OCI-LY3 (cell line): ENCODE measurements around the gene HCLS1.

Source experiments
- H2AFZ ChIP-seq: fragments of 200-600, 300-600 bp; shearing (Covaris generic); 2 replicates; pipeline ENCODE4 v1.6.0; 2014; ENCODE audit warnings: antibody characterized with exemption, low read depth, low read length
- H3K27ac ChIP-seq: fragments of 200-600, 300-600 bp; sonication (generic); 2 replicates; pipeline ENCODE4 v1.5.1; 2014; ENCODE audit warnings: mild to moderate bottlenecking, low read length, moderate library complexity, mixed read lengths
- H3K27me3 ChIP-seq: fragments of 200-600, 300-600 bp; sonication (generic); 2 replicates; pipeline ENCODE4 v1.6.1; 2014; ENCODE audit warnings: low read depth, low read length, mixed read lengths
- H3K36me3 ChIP-seq: fragments of 200-600, 300-600 bp; sonication (generic); replicated peaks from 2 replicates; pipeline ENCODE3; 2014; ENCODE audit warnings: low read depth, low read length, mixed read lengths
- H3K4me1 ChIP-seq: fragments of 300-600, 200-600 bp; sonication (generic); 2 replicates; pipeline ENCODE4 v1.6.1; 2014; ENCODE audit warnings: low read length, mixed read lengths
- H3K4me2 ChIP-seq: fragments of 200-600, 300-600 bp; sonication (generic); 2 replicates; pipeline ENCODE4 v1.6.1; 2014; ENCODE audit warnings: low read length, mixed read lengths
- H3K4me3 ChIP-seq: fragments of 300-600, 200-600 bp; sonication (generic); 2 replicates; pipeline ENCODE4 v1.5.1; 2014; ENCODE audit warnings: antibody characterized with exemption, mild to moderate bottlenecking, low read length, moderate library complexity
- H3K79me2 ChIP-seq: fragments of 300-600, 200-600 bp; shearing (Covaris generic); 2 replicates; pipeline ENCODE4 v1.6.1; 2014; ENCODE audit warnings: mild to moderate bottlenecking, low read length, mixed read lengths
- H3K9ac ChIP-seq: fragments of 300-600, 200-600 bp; shearing (Covaris generic); 2 replicates; pipeline ENCODE4 v1.6.0; 2014; ENCODE audit warnings: mild to moderate bottlenecking, low read length, moderate library complexity
- H3K9me3 ChIP-seq: fragments of 200-600, 300-600 bp; shearing (Covaris generic); 2 replicates; pipeline ENCODE4 v1.6.1; 2014; ENCODE audit warnings: low read length, mixed read lengths; ENCODE audit not compliant: insufficient read depth
- H4K20me1 ChIP-seq: fragments of 200-600, 300-600 bp; sonication (generic); 2 replicates; pipeline ENCODE4 v1.6.1; 2016; ENCODE audit warnings: low read length, mixed read lengths; ENCODE audit not compliant: insufficient read depth
- CTCF ChIP-seq: fragments of 200-600, 300-600 bp; sonication (generic); IDR thresholded peaks from 2 replicates; pipeline ENCODE4 v1.5.1; 2014; ENCODE audit warnings: antibody characterized with exemption, low read length, low read depth
- EZH2phosphoT487 ChIP-seq: fragments of 200-600 bp; shearing (Covaris generic); IDR thresholded peaks from 2 replicates; pipeline ENCODE4 v1.6.1; 2018; ENCODE audit warnings: antibody characterized with exemption, mixed run types, low read depth

Gene HCLS1

GRCh38 chr3:121658716-121659435 is 1.8 kb downstream of the HCLS1 start:
- H3K9me3 ChIP-seq, result no peaks in the 10 kb centered on the region
- peak overlapping the region; percentile 89 for H3K4me3 ChIP-seq
- peak overlapping the region; percentile 79 for H3K4me2 ChIP-seq
- no peaks in the 10 kb centered on the region for H4K20me1 ChIP-seq
- H3K4me1 ChIP-seq, result peaks cover 33% of the 10 kb centered on the region
- H3K27ac ChIP-seq, result no peak overlapping the region
- no peaks in the 10 kb centered on the region for H3K27me3 ChIP-seq
- H3K36me3 ChIP-seq, result peaks cover 48% of the 10 kb centered on the region
- TF ChIP-seq CTCF (no peak), EZH2phosphoT487 (no peak)
- H2AFZ ChIP-seq, result no peak overlapping the region
- H3K79me2 ChIP-seq, result peaks cover 41% of the 10 kb centered on the region
- H3K9ac ChIP-seq, result no peak overlapping the region

GRCh38 chr3:121654493-121655385 is 6.0 kb downstream of the HCLS1 start:
- peak overlapping the region; percentile 79 for H3K27ac ChIP-seq
- peaks cover 8% of the 10 kb centered on the region; the same call in 1 of the 2 replicates for H4K20me1 ChIP-seq
- peak overlapping the region; percentile 67 for H3K4me2 ChIP-seq
- H3K9ac ChIP-seq, result peak overlapping the region; percentile 18; the same call in 1 of the 2 replicates
- H3K9me3 ChIP-seq, result no peaks in the 10 kb centered on the region
- TF ChIP-seq EZH2phosphoT487, result no peak
- no peak for TF ChIP-seq CTCF
- H3K27me3 ChIP-seq, result no peaks in the 10 kb centered on the region
- peaks cover 51% of the 10 kb centered on the region for H3K79me2 ChIP-seq
- H2AFZ ChIP-seq, result no peak overlapping the region
- H3K4me3 ChIP-seq, result peak overlapping the region; percentile 45
- peaks cover 83% of the 10 kb centered on the region for H3K36me3 ChIP-seq
- H3K4me1 ChIP-seq, result peaks cover 31% of the 10 kb centered on the region

GRCh38 chr3:121651684-121652083 is 9.0 kb downstream of the HCLS1 start:
- Histone ChIP-seq H3K4me1 (peaks cover 23% of the 10 kb centered on the region), H3K79me2 (peaks cover 25% of the 10 kb centered on the region), H3K27ac (no peak overlapping the region), H4K20me1 (peaks cover 8% of the 10 kb centered on the region; the same call in 1 of the 2 replicates), H3K4me2 (no peak overlapping the region), H3K4me3 (no peak overlapping the region), H3K9ac (no peak overlapping the region), H3K9me3 (no peaks in the 10 kb centered on the region), H3K36me3 (peaks cover 72% of the 10 kb centered on the region), H3K27me3 (no peaks in the 10 kb centered on the region), H2AFZ (no peak overlapping the region)
- TF ChIP-seq CTCF, result no peak
- TF ChIP-seq EZH2phosphoT487, result no peak

GRCh38 chr3:121649645-121650044 is 11.1 kb downstream of the HCLS1 start:
- Histone ChIP-seq H3K9ac (no peak overlapping the region), H3K4me2 (no peak overlapping the region), H3K9me3 (no peaks in the 10 kb centered on the region), H2AFZ (no peak overlapping the region), H3K36me3 (peaks cover 66% of the 10 kb centered on the region), H3K27ac (no peak overlapping the region), H4K20me1 (peaks cover 8% of the 10 kb centered on the region; the same call in 1 of the 2 replicates), H3K79me2 (peaks cover 25% of the 10 kb centered on the region), H3K4me3 (no peak overlapping the region), H3K4me1 (peaks cover 14% of the 10 kb centered on the region), H3K27me3 (no peaks in the 10 kb centered on the region)
- no peak for TF ChIP-seq EZH2phosphoT487
- TF ChIP-seq CTCF, result no peak
